Esophagus squamous epithelium (tissue), 4 donors: Measurements from ENCODE around the gene KMT2A.

Source experiments
- POLR2A ChIP-seq, 4 donors: fragments of 450-650 bp; IDR thresholded peaks; one replicate each; pipeline ENCODE4 v1.6.1; 2017; ENCODE audit warnings: antibody characterized with exemption in 4 of 4, mild to moderate bottlenecking in 4 of 4, moderate library complexity in 3 of 4
- TF ChIP-seq, protein P1 (sequence below), 6 experiments: fragments of 450-650 bp in 4 of 6; fragments of 200-600 bp in 2 of 6; sonication (generic) in 2 of 6; IDR thresholded peaks; one replicate each; pipeline ENCODE4 v1.5.1; 2016 to 2019; ENCODE audit warnings: antibody characterized with exemption in 6 of 6, mild to moderate bottlenecking in 4 of 6, moderate library complexity in 4 of 6

DNA sequence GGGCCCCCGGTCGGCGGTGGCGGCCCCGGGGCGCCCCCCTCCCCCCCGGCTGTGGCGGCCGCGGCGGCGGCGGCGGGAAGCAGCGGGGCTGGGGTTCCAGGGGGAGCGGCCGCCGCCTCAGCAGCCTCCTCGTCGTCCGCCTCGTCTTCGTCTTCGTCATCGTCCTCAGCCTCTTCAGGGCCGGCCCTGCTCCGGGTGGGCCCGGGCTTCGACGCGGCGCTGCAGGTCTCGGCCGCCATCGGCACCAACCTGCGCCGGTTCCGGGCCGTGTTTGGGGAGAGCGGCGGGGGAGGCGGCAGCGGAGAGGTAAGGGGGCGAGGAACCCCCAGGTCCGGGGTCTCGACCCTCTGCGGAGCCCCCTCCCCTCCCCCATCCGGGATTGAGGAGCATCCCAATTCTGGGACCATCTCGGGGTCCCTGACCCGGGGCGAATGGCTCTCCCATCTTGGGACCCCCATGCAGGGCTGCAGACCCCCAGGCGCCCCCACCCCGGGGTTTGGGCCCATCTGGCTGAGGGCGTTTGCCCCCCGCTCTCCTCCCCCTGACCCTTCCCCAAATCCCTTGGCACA lies 431 bp downstream of the KMT2A start:
- TF ChIP-seq, protein P1, sequence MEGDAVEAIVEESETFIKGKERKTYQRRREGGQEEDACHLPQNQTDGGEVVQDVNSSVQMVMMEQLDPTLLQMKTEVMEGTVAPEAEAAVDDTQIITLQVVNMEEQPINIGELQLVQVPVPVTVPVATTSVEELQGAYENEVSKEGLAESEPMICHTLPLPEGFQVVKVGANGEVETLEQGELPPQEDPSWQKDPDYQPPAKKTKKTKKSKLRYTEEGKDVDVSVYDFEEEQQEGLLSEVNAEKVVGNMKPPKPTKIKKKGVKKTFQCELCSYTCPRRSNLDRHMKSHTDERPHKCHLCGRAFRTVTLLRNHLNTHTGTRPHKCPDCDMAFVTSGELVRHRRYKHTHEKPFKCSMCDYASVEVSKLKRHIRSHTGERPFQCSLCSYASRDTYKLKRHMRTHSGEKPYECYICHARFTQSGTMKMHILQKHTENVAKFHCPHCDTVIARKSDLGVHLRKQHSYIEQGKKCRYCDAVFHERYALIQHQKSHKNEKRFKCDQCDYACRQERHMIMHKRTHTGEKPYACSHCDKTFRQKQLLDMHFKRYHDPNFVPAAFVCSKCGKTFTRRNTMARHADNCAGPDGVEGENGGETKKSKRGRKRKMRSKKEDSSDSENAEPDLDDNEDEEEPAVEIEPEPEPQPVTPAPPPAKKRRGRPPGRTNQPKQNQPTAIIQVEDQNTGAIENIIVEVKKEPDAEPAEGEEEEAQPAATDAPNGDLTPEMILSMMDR (IDR thresholded peaks at IDR 0.05), result no peak
- no peak for TF ChIP-seq POLR2A (IDR thresholded peaks at IDR 0.05)
